GM18505 (cell line): ENCODE results near the gene CTSD.
A peak's percentile ranks its signal among the peaks of the same experiment; 100 is the strongest.

ENCODE experiments used
- ATAC-seq: cut with Tn5 transposase; IDR thresholded peaks from one replicate; pipeline ENCODE4 v1.9.1; 2021; ENCODE audit not compliant: unreplicated experiment
- POLR2A ChIP-seq: IDR thresholded peaks from 4 replicates; pipeline ENCODE4 v1.6.1; 2011; ENCODE audit warnings: borderline replicate concordance; ENCODE audit not compliant: insufficient read depth, insufficient read length; ENCODE audit errors: extremely low read depth

Gene CTSD

DNA sequence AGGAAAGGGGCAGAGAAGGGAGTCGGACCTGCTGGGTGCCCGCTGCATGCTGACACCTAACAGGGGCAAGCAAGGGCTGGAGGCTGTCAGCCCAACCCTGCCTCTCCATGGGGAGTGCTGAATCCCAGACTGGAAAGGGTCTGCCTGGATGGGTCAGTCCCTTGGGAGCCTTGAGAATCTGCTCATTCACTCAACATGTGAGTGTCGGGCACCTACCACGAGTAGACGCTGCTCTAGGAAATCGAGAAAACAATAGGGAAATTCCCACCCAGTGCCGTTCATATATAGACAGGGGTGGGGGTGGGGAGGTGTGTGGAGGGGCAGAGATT is 4.4 kb upstream of the CTSD start:
- no peak for TF ChIP-seq POLR2A
- no peak for ATAC-seq

DNA sequence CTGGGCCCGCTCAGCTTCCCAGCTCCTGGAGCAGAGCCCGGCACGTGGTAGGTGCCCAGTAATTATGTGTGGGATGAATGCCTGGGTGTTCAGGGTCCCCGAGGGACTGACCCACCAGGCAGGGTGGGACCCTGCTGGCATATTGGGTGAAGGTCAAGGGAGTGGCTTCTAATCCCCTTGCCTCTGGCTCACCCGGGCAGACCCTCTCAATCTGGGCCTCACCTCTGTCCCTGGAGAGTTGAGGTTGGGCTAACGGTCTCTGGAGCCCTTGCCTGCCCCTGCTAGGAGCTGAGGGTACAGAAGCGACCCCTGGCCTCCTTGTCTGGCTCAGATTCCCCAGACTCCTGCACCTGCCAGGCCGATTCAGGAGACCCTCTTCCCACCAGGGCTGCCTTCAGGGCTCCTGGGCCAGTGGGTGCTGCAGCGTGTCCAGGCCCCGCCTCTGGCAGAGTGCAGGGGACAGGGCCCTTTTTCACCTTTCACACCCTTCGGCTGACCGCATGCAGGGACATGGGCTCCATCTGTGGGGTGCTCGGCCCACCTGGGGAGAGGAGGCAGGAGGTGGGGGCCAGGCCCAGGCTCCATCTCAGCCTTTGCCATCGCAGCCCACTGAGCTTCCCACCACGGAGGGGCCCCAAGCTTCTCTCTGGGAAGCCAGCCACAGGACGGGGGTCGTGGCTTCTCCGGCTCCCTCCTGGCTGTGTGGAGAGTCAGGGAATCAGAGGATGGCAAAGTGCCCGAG is 3.8 kb upstream of the CTSD start:
- ATAC-seq, result no peak
- no peak for TF ChIP-seq POLR2A

GRCh38 chr11:1766719-1767398 is 3.1 kb upstream of the CTSD start:
- no peak for TF ChIP-seq POLR2A
- no peak for ATAC-seq

- no peak for TF ChIP-seq POLR2A
- no peak for ATAC-seq
These were observed 2.4 kb upstream of the CTSD start for GRCh38 chr11:1765871-1766718.

GRCh38 chr11:1763336-1763795 is 361 bp downstream of the CTSD start:
- no peak for TF ChIP-seq POLR2A
- ATAC-seq, result peak; percentile 23

GRCh38 chr11:1762537-1763302 is 1.0 kb downstream of the CTSD start:
- no peak for TF ChIP-seq POLR2A
- ATAC-seq, result no peak

DNA sequence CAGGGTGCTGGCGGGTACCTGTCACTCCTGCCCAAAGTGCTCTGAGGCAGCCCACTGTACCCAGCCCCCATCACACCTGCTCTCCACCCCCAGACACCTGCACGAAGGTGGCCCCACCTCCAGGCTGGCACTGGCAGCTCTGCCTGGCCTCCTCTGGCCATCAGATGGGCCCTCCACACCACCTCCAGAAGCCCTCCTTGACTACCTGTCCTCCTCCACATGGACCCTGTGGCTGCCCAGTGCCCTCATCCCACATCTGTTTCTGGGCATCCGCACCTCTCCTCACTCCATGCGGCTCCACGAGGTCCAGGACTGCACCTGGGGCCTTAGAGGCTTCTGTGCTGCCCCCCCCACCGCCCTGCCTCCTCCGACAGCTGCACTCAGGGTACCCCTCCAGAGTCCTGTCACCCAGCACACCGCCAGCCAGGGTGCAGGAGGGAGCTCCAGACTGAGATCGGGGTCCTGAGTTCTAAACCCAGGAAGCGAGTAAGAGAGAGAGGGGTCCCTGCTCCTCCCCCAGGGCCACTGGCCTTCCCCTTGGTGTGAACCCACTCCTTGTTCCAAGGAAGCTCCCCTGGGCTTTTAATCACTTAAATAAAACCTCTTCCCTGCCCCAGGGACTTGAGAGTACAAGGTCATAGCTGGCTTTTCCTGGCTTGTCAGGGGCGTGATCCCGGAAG is 1.7 kb downstream of the CTSD start:
- no peak for ATAC-seq
- TF ChIP-seq POLR2A, result no peak

DNA sequence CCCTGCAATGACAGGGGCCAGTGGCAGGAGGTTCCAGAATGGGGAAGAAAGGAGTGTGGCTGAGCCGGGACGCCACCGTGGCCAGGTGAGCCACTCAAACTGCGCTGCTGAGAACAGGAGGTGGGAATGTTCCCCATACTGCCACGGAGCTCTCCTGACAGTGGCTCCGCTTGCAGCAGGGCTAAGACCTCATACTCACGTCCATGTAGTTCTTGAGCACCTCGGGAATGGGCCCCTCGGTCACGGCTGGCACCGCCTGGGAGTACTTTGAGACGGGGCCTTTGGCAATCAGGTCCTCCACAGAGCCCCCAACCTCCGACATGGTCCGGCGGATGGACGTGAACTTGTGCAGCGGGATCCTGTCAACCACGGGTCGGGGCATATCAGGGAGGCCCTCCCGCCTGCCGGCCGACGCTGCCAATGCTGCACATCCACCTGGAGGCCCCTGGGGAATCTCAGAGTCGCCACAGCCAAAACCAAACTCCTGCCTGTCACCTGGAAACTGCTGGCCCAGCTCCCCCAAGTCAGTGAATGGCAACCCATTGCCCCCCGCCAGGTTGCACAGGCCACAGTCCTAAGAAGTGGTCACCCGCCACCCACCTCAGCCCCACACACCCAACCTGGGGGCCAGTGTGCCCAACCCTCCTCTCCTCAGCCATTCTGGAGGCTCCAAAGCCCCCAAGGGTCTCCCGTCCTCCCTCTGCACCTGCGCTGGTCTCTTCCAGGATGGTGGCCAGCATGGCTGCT is 2.4 kb downstream of the CTSD start:
- no peak for TF ChIP-seq POLR2A
- ATAC-seq, result no peak

DNA sequence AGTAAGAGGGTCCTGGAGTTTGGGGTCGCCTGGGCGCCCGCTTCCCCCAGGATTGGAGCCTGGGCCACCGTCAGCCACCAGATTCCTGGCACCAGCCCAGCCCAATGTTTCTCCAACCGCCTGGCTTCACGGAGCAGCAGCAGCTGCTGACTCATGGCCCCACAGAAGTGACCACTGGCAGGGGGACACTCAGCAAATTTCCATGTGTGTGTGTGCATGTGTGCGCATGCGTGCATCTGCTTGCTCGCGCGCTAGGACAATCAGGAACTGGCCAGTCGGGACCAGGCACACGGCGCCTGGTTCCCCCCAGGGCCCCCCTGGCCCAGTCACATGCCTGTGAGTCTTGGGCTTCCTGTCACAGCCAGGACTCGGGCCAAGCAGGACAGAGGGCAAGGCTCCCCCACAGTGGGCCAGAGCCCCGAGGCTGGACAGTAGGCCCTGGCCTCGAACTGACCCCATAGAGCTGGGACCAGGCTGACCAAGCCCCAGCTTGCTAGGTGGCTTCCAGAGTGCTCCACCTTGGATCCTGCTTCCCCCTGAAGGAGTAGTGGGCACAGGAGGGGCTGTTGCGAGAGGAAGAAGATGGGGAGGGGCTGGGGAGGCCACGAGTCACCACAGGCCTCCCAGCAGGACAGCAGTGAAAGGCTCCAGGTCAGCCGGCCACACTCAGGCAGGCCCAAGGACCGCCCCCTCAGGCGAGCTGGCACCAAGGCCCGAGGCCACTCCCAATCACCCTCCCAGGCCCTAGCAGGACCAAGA is 3.2 kb downstream of the CTSD start:
- no peak for TF ChIP-seq POLR2A
- ATAC-seq, result no peak

GRCh38 chr11:1759851-1760220 is 3.9 kb downstream of the CTSD start:
- no peak for TF ChIP-seq POLR2A
- no peak for ATAC-seq

GRCh38 chr11:1759151-1759850 is 4.4 kb downstream of the CTSD start:
- no peak for TF ChIP-seq POLR2A
- no peak for ATAC-seq

DNA sequence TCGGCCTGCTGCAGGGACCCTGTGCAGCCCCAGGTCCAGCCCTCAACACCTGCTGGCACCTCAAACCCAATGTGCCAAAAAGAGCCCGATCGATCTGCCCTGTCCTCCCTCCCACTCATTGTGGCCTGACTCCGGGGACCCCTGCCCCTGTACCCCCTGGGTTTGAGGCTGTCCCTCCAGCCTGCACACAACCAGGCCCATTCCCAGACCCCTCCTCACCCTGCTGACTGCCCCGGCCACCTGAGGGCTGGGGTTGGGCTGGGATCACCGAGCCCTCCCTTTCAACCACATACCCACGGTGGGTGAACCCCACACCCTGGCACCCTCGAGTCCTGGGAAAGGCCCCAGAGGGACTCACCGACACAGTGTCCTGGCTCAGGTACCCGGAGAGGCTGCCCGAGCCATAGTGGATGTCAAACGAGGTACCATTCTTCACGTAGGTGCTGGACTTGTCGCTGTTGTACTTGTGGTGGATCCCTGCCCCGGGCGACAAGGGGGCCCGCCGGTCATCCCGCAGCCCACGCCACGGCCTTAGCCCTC is 5.0 kb downstream of the CTSD start:
- no peak for TF ChIP-seq POLR2A

More for the DNA sequence above, 5.0 kb downstream of the CTSD start:
- no peak for ATAC-seq
